Upper lobe of left lung (tissue), 4 donors: ENCODE results near the gene GMDS.

Experiments used
- CTCF ChIP-seq, 6 experiments: fragments of 450-650 bp in 4 of 6; fragments of 200-600 bp in 2 of 6; sonication (generic) in 2 of 6; IDR thresholded peaks; one replicate each; pipeline ENCODE4 v1.5.1; 2016 to 2019; ENCODE audit warnings: antibody characterized with exemption in 6 of 6
- EP300 ChIP-seq, 4 donors: sonication (generic); formaldehyde crosslinking; IDR thresholded peaks; one replicate each; pipeline ENCODE4 v1.5.1; 2017; ENCODE audit warnings: antibody characterized with exemption in 4 of 4, control low read depth in 2 of 4
- POLR2A ChIP-seq, 4 donors: fragments of 450-650 bp; IDR thresholded peaks; one replicate each; pipeline ENCODE4 v1.5.1; 2016 to 2017; ENCODE audit warnings: antibody characterized with exemption in 4 of 4, mild to moderate bottlenecking in 2 of 4
- POLR2AphosphoS5 ChIP-seq, 2 donors: sonication (generic); formaldehyde crosslinking; IDR thresholded peaks; one replicate each; pipeline ENCODE4 v1.5.1; 2017; ENCODE audit warnings: antibody characterized with exemption in 2 of 2

DNA sequence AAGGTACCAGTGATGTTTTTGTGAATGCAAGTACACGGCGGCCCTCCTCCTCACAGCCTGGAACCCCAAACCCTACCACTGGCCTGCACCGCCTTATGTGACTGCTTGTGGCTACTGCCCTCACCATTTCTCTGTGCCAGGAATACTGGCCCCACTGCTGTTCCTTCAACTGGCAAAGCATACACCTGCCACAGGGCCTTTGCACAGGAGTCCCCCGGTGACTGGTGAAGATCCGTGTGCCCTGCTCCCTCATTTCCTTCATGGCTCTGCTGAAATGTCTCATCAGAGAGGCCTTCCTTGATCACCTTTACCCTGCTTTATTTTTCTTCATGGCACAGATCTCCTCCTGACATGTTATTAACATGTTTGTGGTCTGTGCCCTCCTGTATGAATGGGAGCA lies 581.9 kb downstream of the GMDS start:
- TF ChIP-seq CTCF (IDR thresholded peaks at IDR 0.05) (no peak), POLR2A (IDR thresholded peaks at IDR 0.05) (no peak), POLR2AphosphoS5 (IDR thresholded peaks at IDR 0.05) (no peak), EP300 (IDR thresholded peaks at IDR 0.05) (no peak)
